ENCODE results near the gene PGM1.

Gene PGM1

DNA sequence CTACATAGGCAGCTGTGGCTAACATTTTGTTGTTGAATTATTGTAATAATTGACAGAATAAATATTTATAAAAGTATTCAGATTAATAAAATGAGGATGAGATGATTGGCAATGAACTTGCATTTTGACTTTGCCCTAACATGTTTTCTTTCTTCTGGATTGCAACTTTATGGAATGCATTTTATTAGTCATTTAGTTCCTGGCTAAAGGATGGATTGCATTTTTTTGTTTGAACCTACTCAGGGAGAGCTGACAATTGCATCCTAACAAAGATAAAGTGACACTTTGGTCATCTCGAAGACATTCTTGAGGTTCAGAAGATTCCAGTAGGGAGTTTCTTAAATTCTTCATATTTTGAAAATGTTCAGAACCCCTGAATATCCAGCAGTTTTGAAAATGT, 37.5 kb downstream of the PGM1 start:
- no peak for DNase-seq (ENCODE audit: low read depth in 2 of 3, low spot score in 2 of 3)

DNA sequence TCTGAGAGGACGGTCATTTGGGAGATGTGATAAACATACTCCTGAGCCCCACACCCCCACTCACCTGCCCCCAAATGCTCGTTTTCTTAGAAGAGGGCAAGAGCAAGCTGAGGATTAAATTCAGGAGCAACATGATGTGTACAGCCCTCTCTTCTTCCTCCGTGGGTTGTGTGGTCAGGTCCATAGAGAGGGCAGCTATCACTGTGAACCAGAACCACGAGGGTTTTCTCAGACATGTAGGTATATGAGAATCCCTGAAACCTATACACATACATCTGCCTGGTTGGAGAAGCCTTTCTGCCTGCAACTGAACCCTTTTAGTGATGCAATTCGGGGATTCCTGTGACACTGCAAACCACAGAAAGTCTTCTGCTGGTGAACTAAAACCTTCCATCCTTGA, 38.9 kb downstream of the PGM1 start:
- DNase-seq (ENCODE audit: low read depth in 2 of 3, low spot score in 2 of 3), result no peak

DNA sequence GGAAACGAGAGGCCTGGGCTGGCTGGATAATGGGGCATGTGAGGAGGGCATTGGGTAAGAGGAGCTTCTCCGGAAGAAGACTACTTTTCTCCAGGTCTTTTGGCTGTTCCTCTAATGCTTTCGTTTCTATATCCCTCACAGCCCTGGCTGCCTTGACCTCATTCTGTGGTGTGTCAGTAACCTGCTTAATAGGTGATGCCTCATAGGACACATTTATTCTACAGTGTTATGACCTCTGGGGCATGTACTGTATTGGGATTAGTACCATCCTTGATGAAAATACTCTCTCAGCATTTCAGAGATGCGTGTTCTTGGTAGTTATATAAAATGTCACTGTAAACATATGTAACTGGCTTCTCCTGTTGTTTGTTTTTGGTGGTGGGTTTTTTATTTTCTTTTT, 40.1 kb downstream of the PGM1 start:
- no peak for DNase-seq (ENCODE audit: low read depth in 2 of 3, low spot score in 2 of 3)

DNA sequence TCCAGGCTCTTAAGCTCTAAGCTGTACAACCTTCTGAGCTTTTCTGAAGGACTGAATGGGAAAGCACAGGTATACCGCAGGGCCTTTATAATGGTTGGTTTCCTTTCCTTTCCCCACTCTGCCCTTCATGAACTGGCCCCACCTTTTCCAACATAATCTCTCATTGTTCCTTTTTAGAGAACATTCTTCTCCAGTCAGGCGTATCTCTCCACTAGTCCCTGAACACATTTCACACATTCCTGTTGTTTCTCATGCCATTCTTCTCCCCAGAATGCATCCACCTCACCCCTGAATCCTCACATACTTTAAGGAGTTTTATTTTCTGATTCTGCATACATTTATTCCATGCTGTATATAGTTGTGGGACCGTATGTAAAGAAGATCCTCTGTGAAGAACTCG, 41.3 kb downstream of the PGM1 start:
- DNase-seq (ENCODE audit: low read depth in 2 of 3, low spot score in 2 of 3), result no peak

DNA sequence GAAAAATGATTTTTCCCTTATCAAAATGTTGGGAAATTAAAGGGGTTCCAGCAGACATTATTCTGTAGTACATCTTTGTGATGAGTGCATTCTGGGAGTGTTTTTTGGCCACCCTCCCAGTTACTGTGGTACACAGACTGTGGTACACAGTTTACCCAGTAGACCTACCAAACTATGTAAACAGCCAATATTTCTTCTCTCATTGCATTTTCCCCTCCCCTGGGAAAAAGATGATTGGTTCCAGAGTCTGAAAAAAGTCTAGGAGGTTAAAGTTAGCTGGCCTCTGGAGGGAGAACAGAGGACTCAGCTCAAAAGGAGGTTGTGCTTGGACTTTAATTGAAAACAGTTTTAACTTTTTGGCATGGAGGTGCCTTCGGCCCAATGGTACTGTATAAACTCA, 42.5 kb downstream of the PGM1 start:
- DNase-seq (ENCODE audit: low read depth in 2 of 3, low spot score in 2 of 3), result no peak

- DNase-seq (ENCODE audit: low read depth in 2 of 3, low spot score in 2 of 3), result no peak
Measured at GRCh38 chr1:63636192-63637105, 43.2 kb downstream of the PGM1 start.

- DNase-seq (ENCODE audit: low read depth in 2 of 3, low spot score in 2 of 3), result no peak
Measured at GRCh38 chr1:63638471-63638870, 45.3 kb downstream of the PGM1 start.

- no peak for DNase-seq (ENCODE audit: low read depth in 2 of 3, low spot score in 2 of 3)
Measured at GRCh38 chr1:63638875-63639274, 45.7 kb downstream of the PGM1 start.

DNA sequence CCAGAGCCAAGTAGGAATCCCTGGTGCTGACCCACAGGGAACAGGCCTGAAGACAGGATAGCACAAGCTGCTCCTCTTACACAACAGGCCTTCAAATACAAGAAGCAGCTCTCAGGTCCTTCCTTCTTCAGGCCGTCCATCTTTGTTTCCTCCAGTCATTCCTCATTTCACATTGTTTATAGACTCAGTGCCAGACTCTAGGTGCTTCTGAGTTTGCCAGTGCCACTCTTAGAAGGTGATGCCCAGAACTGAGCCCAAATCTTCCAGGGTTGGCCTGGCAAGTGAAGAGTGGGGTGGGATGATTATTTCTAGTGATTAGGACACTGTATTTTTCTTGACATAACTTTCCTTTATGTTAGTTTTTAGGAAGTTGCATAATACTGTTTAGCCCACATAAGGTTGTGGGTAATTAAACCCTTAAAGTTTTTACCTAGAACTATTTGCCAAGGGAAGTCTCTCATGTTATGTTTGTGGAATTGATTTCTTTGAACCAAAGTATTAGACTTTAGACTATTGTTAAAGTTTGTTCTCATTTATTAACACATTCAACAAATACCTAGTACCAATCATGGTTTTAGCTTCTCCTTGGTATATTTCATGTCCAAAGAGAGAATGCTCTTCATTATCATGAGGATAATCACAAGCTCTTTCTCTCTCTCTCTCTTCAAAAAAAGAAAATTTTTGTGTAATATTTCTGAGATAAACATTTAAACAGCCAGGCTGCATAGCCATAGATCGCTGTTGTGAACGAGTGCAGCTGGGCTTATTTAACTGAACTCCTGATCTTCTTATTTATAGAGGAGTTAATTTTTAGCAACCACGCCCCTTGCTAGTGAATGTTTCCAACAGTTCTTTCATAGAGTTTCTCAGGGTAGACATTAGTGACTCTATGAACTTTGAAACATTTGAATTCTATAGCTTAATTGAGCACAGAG, 47.7 kb downstream of the PGM1 start:
- no peak for DNase-seq (ENCODE audit: low read depth in 2 of 3, low spot score in 2 of 3)

GRCh38 chr1:63641615-63642014, 48.4 kb downstream of the PGM1 start:
- DNase-seq (ENCODE audit: low read depth in 2 of 3, low spot score in 2 of 3), result no peak

DNA sequence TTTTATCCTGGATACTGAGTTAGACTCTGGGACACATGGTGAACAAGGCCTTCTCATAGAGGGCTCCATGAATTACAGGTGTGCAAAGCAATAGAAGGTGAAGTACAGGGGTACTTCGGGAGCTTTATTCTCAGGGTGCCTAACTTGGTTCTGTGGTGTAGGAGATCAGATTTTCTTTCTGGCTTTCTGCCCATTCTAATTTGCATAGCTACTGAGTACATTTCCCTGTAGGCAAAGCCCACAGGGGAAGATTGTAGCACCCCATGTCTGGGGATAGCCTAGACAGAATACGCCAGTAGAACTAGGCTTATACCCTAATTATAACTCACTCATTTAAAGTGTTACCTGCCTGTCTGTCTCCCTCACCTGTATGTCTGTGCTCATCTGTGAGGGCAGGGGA, 49.7 kb downstream of the PGM1 start:
- DNase-seq (ENCODE audit: low read depth in 2 of 3, low spot score in 2 of 3), result no peak

- no peak for DNase-seq (ENCODE audit: low read depth in 2 of 3, low spot score in 2 of 3)
Measured at GRCh38 chr1:63643517-63643916, 50.3 kb downstream of the PGM1 start.

DNA sequence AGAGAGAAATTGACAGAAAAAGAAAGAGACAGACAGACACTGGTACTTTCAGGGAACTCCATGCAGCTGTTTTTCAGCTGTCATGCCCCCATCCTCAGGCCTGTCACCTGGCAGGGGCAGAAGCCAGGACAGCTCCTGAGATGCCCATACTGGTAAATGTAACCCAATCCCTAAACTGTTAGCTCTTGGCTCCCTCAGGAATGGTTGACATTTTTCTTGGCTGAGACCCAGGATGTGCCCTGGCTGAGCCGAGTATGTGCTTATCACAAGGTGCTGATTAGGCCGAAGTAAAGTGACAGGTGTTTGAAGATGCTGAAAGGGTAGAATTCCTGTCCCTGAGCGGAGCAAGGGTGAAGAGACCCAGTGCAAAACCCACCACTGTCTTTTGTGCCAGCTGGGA, 50.7 kb downstream of the PGM1 start:
- no peak for DNase-seq (ENCODE audit: low read depth in 2 of 3, low spot score in 2 of 3)

DNA sequence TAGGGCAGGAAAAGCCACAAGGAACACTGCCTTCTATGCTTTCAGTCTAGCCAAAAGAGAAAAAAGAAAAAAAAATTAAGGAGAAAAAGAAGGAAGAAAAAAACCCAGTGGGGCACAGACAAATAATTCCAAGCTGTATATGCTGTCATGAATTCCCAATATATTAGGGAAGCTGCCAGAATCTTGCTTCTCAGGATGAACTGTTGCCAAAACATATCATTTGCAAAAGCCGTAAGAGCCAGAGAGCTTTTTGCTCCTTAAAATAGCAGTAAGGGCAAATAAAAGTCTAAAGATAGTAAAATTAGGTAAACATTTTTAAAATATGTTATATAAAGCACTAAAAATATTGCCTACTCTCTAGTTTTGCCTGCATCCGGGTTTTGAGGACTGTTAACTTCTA, 52.1 kb downstream of the PGM1 start:
- no peak for DNase-seq (ENCODE audit: low read depth in 2 of 3, low spot score in 2 of 3)

DNA sequence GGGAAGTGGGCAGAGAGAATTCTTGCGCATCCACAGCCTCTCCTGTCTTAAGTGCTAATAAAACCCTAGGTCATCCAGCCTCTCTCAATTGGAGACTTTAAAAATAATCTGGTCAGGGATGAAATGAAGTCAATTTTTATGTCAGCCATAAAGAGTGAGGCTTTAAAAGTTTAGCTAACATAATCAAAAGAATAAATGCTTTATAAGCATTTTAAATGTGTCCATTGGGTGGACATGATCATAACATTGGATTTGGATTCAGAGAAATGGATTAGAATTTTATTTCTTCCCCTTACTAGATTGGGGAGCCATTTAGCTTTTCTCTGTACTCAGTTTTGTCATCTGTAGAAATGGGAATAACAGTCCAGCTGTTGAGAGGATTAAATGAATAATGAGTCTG, 55.5 kb downstream of the PGM1 start:
- no peak for DNase-seq (ENCODE audit: low read depth in 2 of 3, low spot score in 2 of 3)

- no peak for DNase-seq (ENCODE audit: low read depth in 2 of 3, low spot score in 2 of 3)
Measured at GRCh38 chr1:63651161-63651701, 58.0 kb downstream of the PGM1 start.

DNA sequence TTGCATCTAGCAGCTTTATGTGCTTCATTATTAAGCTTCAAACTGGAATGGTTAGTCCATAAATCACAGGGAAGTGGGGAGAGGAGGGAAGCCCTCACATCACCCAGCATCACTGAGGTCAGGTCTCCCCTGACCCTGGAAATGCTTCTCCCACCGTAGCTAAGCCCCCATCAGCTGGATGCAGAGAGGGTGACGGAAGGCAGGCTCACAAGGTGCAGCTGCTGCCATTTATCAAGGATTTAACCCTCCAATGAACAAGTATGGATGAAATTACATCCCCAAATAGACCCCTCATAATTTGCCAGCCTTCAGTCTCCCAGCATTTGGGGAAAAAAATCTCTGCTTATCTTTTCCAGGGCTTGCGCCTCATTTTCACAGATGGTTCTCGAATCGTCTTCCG, 60.8 kb downstream of the PGM1 start:
- no peak for DNase-seq (ENCODE audit: low read depth in 2 of 3, low spot score in 2 of 3)

- no peak for DNase-seq (ENCODE audit: low read depth in 2 of 3, low spot score in 2 of 3)
Measured at GRCh38 chr1:63659448-63659847, 66.2 kb downstream of the PGM1 start.

- DNase-seq (ENCODE audit: low read depth in 2 of 3, low spot score in 2 of 3), result no peak
Measured at GRCh38 chr1:63662056-63662836, 69.0 kb downstream of the PGM1 start.

DNA sequence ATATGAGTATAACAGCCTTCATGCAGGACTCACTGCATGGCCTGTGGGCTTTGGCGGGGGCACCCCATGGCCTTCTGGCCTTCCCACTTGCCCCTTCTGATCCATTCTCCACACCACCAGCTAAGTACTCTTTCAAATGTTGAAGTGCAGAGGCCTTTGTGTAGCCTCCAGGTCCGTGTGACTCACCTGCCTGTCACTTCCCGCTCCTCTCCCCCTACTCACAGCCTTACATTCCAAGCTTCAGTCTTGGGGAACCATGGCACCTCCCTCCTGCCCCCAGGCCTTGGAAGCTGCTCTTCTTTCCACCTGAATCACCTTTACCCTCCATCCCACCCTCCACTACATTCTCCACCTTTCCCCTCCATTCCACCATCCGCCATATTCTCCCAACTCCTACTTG, 69.6 kb downstream of the PGM1 start:
- no peak for DNase-seq (ENCODE audit: low read depth in 2 of 3, low spot score in 2 of 3)

DNA sequence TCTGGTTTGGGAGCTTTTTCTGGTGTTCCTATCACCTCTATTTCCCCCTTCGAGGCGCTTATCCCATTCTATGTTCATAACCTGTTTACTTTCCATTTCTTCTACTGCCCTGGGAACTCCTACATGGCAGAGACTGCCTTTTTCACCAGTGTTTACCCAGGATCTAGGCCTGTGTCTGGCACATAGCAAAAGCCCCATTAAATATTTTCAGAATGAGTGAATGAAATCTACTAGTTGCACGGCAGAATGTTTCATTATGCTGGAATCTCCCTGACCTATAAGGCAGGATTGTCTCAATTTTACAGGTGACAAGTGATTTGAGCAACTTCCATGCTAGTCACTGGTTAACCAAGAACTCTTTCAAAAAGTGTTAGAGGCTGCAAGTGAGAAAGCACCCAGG, 70.1 kb downstream of the PGM1 start:
- DNase-seq (ENCODE audit: low read depth in 2 of 3, low spot score in 2 of 3), result no peak

Data from activated CD8-positive, alpha-beta memory T cell treated with anti-CD3 and anti-CD28 coated beads for 48 hours (primary cell).